ENCODE measurements around the gene TMEM204. TPM values are rescaled to one million over a fixed set of nuclear protein-coding genes. Genes with fewer than 3 reads are reported as not detected.

The TMEM204 gene
- total and polyA plus RNA-seq, 2 donors (not counting 1 experiment from before 2014, with no cell fraction given), result 0.27 to 2.7 TPM

GRCh38 chr16:1532771-1533170 is 695 bp upstream of the TMEM204 start:
- no peak for TF ChIP-seq CTCF (IDR thresholded peaks at IDR 0.05)
- TF ChIP-seq EZH2 (IDR thresholded peaks at IDR 0.05; ENCODE audit: borderline replicate concordance, insufficient read depth, low read depth, low read length, poor library complexity, severe bottlenecking), result no peak
- Histone ChIP-seq H3K4me1 (ENCODE audit: control insufficient read depth in 2 of 2, insufficient read depth in 2 of 2, low read length in 2 of 2) (peaks cover 8 to 18% of the 10 kb centered on the region in 2 donors), H3K79me2 (ENCODE audit: control insufficient read depth, insufficient read depth, low read length) (no peaks in the 10 kb centered on the region), H3K9me3 (ENCODE audit: control extremely low read depth in 1 of 3, control insufficient read depth in 2 of 3, insufficient read depth in 1 of 3, low read length in 2 of 3) (no peaks in the 10 kb centered on the region), H3K27me3 (replicated peaks in 1 of 4; ENCODE audit: control extremely low read depth in 1 of 4, control insufficient read depth in 3 of 4, insufficient read depth in 4 of 4, low read length in 3 of 4) (no peaks in the 10 kb centered on the region), H3K27ac (ENCODE audit: low read length in 2 of 2) (peak overlapping the region in 1 of 2 donors; percentile 60), H3K4me3 (ENCODE audit: control extremely low read depth in 1 of 5, extremely low read depth in 1 of 5, insufficient read depth in 1 of 5, low read depth in 2 of 5, low read length in 4 of 5) (peak overlapping the region in 1 of 5 experiments; percentile 64), H3K36me3 (replicated peaks in 1 of 2; ENCODE audit: control extremely low read depth in 1 of 2, control insufficient read depth in 1 of 2, extremely low read depth in 1 of 2, insufficient read depth in 2 of 2, low read length in 1 of 2) (no peaks in the 10 kb centered on the region), H3K4me2 (replicated peaks; ENCODE audit: low read depth, low read length, poor library complexity, severe bottlenecking) (no peak overlapping the region), H2AFZ (ENCODE audit: insufficient read depth, low read depth, low read length, poor library complexity, severe bottlenecking) (no peak overlapping the region), H4K20me1 (ENCODE audit: control insufficient read depth, insufficient read depth, low read length, poor library complexity, severe bottlenecking) (no peaks in the 10 kb centered on the region), H3K9ac (ENCODE audit: low read length) (no peak overlapping the region)
- peaks cover 11% of the 10 kb centered on the region for H3K4me1 Mint-ChIP-seq
- no peak overlapping the region for H3K4me3 Mint-ChIP-seq
- ChIA-PET CTCF (interaction anchor here (1.1 to 1.5 kb wide), 2 partner anchors 18 to 173 kb away, joined by 3 read pairs; no protein-coding TSS in a partner anchor), POLR2A (no interaction called here)
- H3K27me3 Mint-ChIP-seq, result no peaks in the 10 kb centered on the region
- 96% methylated on average over 10 of the region's 10 CpGs for WGBS (ENCODE audit: insufficient coverage)
- ATAC-seq (ENCODE audit: low read depth) (no peak), DNase-seq (no peak)
- H3K9me3 Mint-ChIP-seq (ENCODE audit: insufficient read depth), result no peaks in the 10 kb centered on the region
- intact Hi-C loops (cut with micrococcal nuclease), result no loop called here
- no peak overlapping the region for H3K27ac Mint-ChIP-seq

GRCh38 chr16:1534021-1535020 is 855 bp downstream of the TMEM204 start:
- Histone ChIP-seq H3K9ac (ENCODE audit: low read length) (peak overlapping the region; percentile 44), H4K20me1 (ENCODE audit: control insufficient read depth, insufficient read depth, low read length, poor library complexity, severe bottlenecking) (no peaks in the 10 kb centered on the region), H3K79me2 (ENCODE audit: control insufficient read depth, insufficient read depth, low read length) (no peaks in the 10 kb centered on the region), H3K36me3 (replicated peaks in 1 of 2; ENCODE audit: control extremely low read depth in 1 of 2, control insufficient read depth in 1 of 2, extremely low read depth in 1 of 2, insufficient read depth in 2 of 2, low read length in 1 of 2) (no peaks in the 10 kb centered on the region), H3K4me2 (replicated peaks; ENCODE audit: low read depth, low read length, poor library complexity, severe bottlenecking) (peak overlapping the region; percentile 68), H3K27me3 (replicated peaks in 1 of 4; ENCODE audit: control extremely low read depth in 1 of 4, control insufficient read depth in 3 of 4, insufficient read depth in 4 of 4, low read length in 3 of 4) (no peaks in the 10 kb centered on the region), H3K9me3 (ENCODE audit: control extremely low read depth in 1 of 3, control insufficient read depth in 2 of 3, insufficient read depth in 1 of 3, low read length in 2 of 3) (no peaks in the 10 kb centered on the region), H3K4me3 (ENCODE audit: control extremely low read depth in 1 of 5, extremely low read depth in 1 of 5, insufficient read depth in 1 of 5, low read depth in 2 of 5, low read length in 4 of 5) (peak overlapping the region in 4 of 5 experiments; percentile 45 to 64 (median 49)), H2AFZ (ENCODE audit: insufficient read depth, low read depth, low read length, poor library complexity, severe bottlenecking) (peak overlapping the region; percentile 48), H3K4me1 (ENCODE audit: control insufficient read depth in 2 of 2, insufficient read depth in 2 of 2, low read length in 2 of 2) (peaks cover 17 to 32% of the 10 kb centered on the region in 2 donors), H3K27ac (ENCODE audit: low read length in 2 of 2) (peak overlapping the region in 1 of 2 donors; percentile 60)
- Mint-ChIP-seq H3K4me1 (peaks cover 21% of the 10 kb centered on the region), H3K4me3 (peak overlapping the region; percentile 39), H3K27me3 (no peaks in the 10 kb centered on the region), H3K27ac (no peak overlapping the region), H3K9me3 (ENCODE audit: insufficient read depth) (no peaks in the 10 kb centered on the region)
- POLR2A ChIA-PET, result no interaction called here
- 14% methylated on average over 54 of the region's 57 CpGs for WGBS (ENCODE audit: insufficient coverage)
- TF ChIP-seq EZH2 (IDR thresholded peaks at IDR 0.05; ENCODE audit: borderline replicate concordance, insufficient read depth, low read depth, low read length, poor library complexity, severe bottlenecking) (no peak), CTCF (IDR thresholded peaks at IDR 0.05) (no peak)
- DNase-seq (no peak), ATAC-seq (ENCODE audit: low read depth) (no peak)
- intact Hi-C loops (cut with micrococcal nuclease), result no loop called here
- CTCF ChIA-PET, result interaction anchor here (1.5 kb wide), 1 partner anchor 171 kb away, joined by 3 read pairs; no protein-coding TSS in a partner anchor
